D721Med (cell line): Measurements from ENCODE around the gene APOBEC3G.

ENCODE experiments used
- DNase-seq: peaks from one replicate; pipeline ENCODE4 v3.0.0; 2011; ENCODE audit warnings: low spot score; ENCODE audit not compliant: insufficient read length
- FAIRE-seq: peaks from 2 replicates; lab custom pipeline; 2011; peaks lifted over from hg19 to GRCh38; lab: Jason Lieb, UNC
- TF ChIP-seq, protein P1 (sequence below): IDR thresholded peaks from 2 replicates; pipeline ENCODE4 v1.5.1; 2012; ENCODE audit warnings: mild to moderate bottlenecking, control low read depth; ENCODE audit not compliant: insufficient read depth; ENCODE audit errors: missing control alignments

Gene APOBEC3G

GRCh38 chr22:39135092-39135896 is 58.2 kb downstream of the APOBEC3G start:
- DNase-seq, result no peak

DNA sequence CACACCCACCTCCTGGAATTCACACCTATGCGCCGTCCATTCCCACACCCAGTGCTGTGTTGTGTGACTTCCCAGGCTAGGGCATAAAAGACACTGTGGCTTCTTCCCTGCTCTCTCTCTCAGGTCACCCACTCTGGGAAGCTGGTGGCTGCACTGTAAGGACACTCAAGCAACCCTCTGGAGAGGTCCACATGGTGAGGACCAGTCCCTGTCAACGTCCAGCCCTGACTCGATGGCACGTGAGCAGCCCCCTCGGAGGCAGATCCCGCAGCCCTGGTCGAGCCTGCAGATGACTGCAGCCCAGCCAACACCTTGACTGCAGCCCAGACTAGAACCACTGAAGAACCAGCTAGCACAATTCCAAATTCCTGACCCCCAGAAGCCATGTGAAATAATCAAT is 59.2 kb downstream of the APOBEC3G start:
- no peak for DNase-seq
- TF ChIP-seq, protein P1, sequence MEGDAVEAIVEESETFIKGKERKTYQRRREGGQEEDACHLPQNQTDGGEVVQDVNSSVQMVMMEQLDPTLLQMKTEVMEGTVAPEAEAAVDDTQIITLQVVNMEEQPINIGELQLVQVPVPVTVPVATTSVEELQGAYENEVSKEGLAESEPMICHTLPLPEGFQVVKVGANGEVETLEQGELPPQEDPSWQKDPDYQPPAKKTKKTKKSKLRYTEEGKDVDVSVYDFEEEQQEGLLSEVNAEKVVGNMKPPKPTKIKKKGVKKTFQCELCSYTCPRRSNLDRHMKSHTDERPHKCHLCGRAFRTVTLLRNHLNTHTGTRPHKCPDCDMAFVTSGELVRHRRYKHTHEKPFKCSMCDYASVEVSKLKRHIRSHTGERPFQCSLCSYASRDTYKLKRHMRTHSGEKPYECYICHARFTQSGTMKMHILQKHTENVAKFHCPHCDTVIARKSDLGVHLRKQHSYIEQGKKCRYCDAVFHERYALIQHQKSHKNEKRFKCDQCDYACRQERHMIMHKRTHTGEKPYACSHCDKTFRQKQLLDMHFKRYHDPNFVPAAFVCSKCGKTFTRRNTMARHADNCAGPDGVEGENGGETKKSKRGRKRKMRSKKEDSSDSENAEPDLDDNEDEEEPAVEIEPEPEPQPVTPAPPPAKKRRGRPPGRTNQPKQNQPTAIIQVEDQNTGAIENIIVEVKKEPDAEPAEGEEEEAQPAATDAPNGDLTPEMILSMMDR, result no peak
- no peak for FAIRE-seq

More at GRCh38 chr22:39135092-39135896, 58.2 kb downstream of the APOBEC3G start:
- FAIRE-seq, result no peak
- TF ChIP-seq, protein P1, result peak; percentile 17
